GM18951 (cell line): ENCODE data around the gene IL17B.

Experiments
- POLR2A ChIP-seq: IDR thresholded peaks from 4 replicates; pipeline ENCODE4 v1.6.1; 2011; ENCODE audit warnings: mild to moderate bottlenecking; ENCODE audit not compliant: insufficient read length, insufficient read depth; ENCODE audit errors: extremely low read depth
- in situ Hi-C: fragments of 300-500 bp; cut with MboI; formaldehyde crosslinking; loops from one replicate; pipeline ENCODE4 v1.12.0; 2022; ENCODE audit warnings: low sequenced_read_pairs, mixed read lengths, inconsistent platforms; ENCODE audit not compliant: unreplicated experiment

Gene IL17B

DNA sequence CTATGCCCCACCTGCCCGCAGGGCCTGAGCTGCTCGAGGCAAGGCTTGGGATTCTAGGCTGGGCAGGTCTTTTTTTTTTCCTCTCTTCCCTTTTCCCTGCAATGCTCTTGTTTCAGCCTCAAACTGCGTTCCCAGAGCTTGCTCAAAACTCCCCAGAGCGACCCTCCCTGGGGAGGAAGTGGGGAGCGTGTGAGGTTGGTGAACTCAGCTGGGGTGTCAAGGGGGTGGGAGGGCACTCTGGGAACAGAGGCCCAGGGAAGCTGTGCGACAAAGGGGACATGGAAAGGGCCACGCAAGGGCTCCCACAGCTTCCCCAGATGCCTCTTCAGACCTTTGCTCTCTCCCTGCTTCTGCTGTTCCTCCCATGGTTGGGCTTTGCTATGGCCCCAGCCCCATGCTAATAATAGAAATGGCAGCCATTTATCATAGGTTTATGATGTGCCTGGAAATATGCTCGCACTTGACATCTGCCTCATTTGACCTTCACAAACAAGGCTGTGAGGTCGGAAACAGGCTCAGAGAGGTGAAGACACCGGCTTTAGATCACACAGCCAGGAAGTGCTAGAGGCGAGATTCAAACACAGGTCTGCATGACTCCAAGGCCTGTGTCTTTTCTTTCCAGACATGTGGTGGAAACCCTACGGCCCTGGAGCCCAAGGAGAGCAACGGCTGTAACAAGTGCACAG lies 40.9 kb upstream of the IL17B start:
- no peak for TF ChIP-seq POLR2A
- in situ Hi-C loops = no loop called here

DNA sequence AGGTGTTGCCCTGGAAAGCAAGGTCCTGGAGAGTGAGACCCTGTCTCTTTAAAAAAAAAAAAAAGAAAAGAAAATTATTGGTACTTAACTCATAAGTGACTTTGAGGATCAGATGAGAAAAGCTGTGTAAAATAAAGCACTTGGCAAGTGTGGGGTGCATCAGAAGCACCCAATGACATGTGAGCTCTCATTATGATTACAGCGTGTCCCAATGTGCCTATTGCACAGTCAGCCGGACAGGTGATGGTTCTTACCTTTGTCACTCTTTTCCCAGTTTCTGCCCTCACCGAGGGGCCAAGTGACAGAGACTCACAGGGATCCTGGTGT lies 40.4 kb upstream of the IL17B start:
- in situ Hi-C loops = no loop called here
- TF ChIP-seq POLR2A = no peak

DNA sequence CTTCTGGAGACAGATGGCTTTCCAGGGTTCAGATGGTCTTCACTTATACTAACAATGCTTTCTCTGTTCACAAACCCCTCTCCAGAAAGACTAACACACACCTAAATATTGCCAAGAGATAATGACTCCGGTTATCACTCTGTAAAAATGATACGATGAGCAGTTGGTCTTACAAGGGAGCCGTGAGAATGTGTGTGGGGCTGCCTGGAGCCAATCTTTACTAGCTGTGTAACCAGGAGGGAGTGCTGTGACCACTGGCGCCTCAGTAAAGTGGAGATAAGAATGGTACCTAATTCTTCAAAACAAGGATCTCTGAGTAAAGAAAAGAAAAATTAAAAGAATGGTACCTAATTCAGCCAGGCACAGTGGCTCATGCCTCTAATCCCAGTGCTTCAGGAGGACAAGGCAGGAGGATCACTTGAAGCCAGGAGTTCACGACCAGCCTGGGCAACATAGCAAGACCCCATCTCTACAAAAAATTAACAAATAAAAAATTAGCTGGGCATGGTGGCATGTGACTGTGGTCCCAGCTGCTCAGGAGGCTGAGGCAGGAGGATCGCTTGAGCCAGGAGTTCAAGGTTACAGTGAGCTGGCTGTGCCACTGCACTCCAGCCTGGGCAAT lies 39.9 kb upstream of the IL17B start:
- in situ Hi-C loops = no loop called here
- TF ChIP-seq POLR2A = no peak

DNA sequence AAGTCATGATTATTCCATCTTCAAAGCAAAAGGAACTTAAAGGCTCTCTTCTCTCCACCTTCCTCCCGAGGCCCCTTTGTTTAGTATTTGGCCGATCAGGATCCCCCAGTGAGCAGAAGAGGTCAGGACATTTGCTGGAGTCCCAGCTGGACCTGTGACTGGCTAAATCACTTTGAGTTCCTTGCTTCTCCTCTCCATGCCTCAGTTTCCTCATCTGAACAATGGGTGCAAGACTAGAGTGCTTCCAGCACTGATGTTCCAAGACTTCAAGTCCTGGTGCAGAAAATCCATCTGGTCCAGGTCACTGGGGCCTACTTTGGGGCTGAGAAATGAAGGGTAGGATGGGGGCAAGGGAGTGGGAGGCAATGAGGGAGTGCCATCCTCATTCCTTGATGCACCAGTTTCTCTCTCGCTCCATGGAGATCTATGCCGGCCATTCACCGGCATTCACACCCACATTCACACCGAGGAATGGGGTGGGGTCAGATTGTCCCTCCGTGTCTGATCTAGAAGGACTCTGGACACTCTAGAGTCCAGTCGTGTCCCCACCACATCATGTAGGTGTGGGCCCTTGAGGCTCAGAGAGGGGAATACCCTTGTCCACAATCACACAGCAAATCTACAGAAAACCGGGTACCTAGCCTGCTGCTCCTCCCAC lies 38.7 kb upstream of the IL17B start:
- in situ Hi-C loops = no loop called here
- no peak for TF ChIP-seq POLR2A

DNA sequence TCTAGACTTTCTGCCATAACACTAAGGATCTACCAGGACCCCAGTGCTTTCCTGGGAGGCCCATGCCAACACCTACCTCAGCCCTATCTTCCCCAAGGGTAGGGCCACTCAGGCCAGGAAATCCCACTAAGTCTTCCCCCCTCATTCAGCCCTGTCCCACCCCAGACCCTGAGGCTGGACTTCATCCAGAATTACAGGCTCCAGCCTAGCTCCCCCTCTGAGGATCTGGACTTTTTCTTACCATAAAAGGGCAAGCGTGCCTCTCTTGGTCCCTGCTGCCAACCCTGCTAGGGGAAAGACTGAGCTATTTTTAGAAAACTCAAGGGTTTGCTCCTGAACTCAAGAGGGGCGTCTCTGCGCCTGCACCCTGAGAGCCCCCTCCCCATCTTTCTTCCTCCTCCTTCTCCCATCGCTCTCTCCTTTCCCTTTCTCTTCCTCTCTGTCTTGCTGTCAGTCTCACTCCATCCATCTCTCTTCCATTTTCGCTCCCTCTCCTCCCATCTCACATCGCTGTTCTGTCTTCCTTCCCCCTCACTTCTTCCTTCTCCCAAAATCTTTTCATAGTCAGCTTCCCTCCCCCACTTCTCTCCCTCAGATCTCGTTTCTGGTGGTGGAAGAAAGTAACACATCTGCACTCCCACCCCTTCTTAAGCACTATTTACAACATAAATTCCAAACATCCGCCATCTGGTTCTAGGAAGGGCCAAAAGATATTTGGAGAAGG lies 38.1 kb upstream of the IL17B start:
- in situ Hi-C loops = no loop called here
- TF ChIP-seq POLR2A = no peak

DNA sequence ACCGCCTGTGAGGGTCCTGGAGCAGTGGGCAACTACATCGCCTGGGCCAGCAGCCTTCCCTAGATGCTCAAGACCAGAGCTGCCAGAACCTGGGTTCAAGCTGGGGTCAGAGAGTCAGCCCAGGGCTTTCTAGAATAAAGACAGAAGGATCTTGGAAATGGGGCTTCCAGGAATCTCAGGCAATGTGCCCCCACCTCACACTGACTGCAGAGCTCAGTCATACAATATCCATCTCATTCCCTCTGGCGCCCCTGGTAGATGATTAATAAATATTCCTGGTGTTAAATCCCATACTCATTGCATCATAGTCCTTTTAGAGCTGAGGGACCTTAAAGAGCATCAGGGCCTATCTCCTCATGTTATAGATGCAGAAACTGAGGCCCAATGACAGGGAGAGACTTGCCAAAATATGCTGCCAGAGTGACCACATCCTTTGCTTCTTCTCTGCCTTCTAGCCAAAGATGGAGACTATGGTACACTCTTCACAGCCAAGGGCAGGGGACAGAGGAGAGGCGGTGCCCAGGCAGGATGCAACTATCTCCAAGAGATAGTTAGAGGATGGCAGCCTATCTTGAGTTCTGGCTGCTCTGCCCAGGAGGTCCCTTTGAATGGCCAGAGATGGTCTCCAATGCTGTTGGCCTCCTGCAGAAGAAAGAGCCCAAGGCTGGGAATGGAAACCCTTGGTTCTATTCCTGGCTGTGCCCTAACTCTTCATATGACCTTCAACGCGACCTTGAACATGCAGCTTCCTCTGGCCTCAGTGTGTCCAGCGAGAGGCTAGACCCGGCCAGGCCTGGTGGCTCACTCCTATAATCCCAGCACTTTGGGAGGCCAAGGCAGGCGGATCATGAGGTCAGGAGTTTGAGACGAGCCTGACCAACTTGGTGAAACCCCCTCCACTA lies 36.2 kb upstream of the IL17B start:
- in situ Hi-C loops = no loop called here
- no peak for TF ChIP-seq POLR2A

DNA sequence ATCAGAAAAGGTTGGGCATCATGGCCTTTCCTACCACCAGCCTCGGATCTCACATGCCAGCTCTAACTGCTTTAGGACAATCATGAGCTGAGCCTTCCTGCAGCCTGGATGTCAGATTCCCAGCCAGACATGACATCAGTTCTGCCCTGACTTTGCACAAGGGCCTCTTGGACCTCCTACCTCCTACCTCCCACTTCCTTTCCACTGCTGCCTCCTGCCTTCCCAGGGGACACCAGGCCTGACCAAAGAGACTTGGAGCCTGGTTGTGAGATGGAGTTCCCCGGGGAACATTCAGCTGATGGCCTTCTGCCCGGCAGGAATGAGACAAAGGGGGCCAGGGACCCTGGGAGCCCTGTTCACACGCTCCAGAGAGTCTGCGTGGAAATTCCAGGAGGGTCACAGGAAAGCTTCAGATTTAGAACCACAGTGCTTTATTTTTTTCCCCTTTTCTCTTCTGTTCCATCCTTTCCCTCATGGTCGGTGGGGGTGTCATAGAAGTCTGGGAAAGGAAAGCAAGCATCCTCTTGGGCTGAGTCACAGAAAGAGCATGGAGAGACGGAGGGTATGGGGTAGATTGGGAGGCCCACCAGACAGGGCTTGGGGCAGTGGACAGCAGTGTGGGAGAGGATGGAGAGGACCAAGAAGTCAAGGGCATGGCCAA lies 35.4 kb upstream of the IL17B start:
- in situ Hi-C loops = no loop called here
- no peak for TF ChIP-seq POLR2A

DNA sequence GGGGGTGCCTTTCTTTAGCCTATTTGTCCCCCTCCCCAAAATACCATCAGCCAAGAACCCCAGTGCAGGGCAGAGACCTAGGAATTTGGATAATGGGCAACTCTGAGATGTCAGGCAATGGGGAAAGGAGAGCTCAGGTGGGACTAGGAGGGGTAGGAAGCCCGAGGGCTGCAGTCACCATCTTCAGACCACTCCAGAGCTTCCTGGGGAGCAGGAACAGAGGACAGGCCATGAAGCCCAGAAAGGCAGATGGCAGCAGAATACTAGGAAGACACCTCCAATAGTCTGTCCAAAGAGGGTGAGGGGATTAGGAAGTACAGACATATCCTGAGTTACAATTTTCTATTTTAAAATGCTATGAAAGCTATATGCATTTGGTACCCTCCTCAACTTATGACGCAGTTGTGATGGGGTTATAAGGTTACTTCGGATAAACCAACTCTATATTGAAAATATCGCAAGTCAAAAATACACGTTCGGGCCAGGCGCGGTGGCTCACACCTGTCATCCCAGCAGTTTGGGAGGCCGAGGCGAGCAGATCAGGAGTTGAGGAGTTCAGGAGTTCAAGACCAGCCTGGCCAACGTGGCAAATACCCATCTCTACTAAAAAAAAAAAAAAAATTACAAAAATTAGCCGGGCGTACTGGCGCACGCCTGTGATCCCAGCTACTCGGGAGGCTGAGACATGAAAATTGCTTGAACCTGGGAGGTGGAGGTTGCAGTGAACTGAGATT lies 34.6 kb upstream of the IL17B start:
- in situ Hi-C loops = no loop called here
- TF ChIP-seq POLR2A = no peak

DNA sequence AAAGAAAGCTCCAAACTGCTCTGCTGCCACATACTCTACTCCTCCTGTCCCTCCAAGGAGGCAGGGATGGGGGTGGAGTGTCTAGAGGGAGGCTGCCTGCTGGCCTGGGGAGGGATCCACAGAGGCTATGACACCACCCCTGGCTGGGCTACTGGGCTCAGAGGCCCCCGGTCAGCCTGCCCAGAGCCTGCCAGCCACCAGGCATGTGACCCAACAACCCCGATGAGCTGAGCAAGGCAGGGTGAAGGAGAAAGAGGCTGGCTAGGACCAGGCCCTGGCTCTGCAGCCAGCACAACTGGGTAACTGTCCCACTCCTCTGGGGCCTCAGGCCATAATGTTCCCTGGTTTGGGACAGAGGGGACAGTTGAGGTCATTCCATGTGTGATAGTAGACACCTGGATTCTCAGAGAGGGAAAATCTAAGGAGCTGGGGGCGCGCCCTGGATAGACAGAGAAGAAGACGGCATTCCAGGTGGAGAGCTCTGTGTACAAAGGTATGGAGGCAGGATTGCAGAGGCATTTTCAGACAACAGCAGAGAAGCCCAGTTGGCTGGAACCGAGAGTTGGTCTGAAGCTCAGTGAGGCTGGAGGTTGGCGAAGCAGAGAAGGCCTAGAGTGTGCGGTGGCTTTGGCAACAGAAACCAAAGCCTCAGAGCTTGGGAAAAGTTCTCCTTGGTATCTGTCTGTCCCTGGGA lies 33.8 kb upstream of the IL17B start:
- in situ Hi-C loops = no loop called here
- no peak for TF ChIP-seq POLR2A

DNA sequence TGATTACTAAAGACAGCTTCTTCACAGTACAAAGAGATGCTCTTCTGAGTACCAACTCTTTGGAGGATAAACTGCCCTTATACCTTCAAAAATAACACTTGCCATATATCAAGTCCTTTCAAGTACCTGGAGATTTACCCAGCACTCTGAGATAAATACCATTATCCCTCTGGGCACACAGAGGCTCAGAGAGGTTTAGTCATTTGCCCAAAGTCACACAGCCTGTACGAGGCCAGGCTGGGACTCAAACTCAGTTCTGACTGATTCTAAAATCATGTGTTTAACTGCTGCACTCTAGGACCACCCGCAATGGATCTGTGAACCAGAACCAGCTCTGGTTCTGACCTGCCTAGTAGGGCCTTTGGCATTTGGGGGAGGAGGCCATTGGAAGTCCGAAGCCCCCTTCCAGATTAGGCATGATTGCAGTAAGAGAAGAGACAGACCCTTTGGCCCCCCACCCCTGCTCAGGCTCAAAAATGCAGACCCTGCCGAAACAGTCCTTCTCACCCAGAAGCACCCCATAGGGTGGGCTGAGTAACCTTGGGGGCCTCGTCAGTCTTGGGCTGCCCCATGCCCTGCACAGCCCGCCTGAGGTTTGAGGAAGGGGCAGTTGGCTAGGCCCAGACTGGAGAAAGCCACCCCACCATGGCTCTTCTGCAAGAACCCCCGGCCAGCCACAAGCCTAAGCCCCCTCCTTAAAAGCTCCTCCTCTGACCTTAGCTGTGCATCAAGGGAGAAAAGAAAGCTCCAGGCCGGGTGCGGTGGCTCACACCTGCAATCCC lies 32.8 kb upstream of the IL17B start:
- in situ Hi-C loops = no loop called here
- no peak for TF ChIP-seq POLR2A
